Cardiac fibroblast (primary cell): Measurements from ENCODE around the gene DIAPH3.

Experiments
- DNase-seq, 2 donors: peaks; one replicate each; pipeline versions ENCODE4 v3.0.0 to v3.0.0-alpha.2; 2010; ENCODE audit warnings: low read depth in 2 of 2
- H3K4me3 ChIP-seq, 2 donors: replicated peaks in 1 of 2; 1 replicate in 1 of 2; 2 replicates in 1 of 2; pipeline ENCODE4 v1.5.1; 2011; ENCODE audit warnings: low read depth in 2 of 2, low read length in 2 of 2, mild to moderate bottlenecking in 2 of 2, moderate library complexity in 1 of 2
- TF ChIP-seq, protein P1 (sequence below): IDR thresholded peaks from one replicate; pipeline ENCODE4 v1.5.1; 2011; ENCODE audit warnings: low read depth, mild to moderate bottlenecking, low read length, inconsistent platforms

DIAPH3 gene

DNA sequence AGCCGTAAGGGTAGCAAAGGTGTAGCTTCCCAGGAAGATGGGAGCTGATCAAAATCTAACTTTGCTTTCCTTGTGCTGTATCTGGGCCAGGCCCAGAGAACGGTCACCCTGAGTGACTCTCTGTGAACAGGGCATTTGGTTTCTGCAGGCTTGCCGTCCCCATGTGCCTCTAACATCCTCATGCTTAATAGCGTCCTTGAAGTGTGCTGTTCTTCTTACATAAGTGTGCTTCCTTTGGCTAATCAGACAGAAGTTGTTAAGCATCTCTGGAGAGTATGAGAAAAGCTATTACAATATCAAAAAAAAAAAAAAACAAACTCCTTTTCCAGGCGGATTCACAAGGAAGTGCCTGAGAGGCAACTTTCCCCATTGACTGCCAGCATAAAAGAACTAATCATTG is 503.7 kb downstream of the DIAPH3 start:
- TF ChIP-seq, protein P1, sequence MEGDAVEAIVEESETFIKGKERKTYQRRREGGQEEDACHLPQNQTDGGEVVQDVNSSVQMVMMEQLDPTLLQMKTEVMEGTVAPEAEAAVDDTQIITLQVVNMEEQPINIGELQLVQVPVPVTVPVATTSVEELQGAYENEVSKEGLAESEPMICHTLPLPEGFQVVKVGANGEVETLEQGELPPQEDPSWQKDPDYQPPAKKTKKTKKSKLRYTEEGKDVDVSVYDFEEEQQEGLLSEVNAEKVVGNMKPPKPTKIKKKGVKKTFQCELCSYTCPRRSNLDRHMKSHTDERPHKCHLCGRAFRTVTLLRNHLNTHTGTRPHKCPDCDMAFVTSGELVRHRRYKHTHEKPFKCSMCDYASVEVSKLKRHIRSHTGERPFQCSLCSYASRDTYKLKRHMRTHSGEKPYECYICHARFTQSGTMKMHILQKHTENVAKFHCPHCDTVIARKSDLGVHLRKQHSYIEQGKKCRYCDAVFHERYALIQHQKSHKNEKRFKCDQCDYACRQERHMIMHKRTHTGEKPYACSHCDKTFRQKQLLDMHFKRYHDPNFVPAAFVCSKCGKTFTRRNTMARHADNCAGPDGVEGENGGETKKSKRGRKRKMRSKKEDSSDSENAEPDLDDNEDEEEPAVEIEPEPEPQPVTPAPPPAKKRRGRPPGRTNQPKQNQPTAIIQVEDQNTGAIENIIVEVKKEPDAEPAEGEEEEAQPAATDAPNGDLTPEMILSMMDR = no peak
- DNase-seq = no peak
- no peak overlapping the region for H3K4me3 ChIP-seq

DNA sequence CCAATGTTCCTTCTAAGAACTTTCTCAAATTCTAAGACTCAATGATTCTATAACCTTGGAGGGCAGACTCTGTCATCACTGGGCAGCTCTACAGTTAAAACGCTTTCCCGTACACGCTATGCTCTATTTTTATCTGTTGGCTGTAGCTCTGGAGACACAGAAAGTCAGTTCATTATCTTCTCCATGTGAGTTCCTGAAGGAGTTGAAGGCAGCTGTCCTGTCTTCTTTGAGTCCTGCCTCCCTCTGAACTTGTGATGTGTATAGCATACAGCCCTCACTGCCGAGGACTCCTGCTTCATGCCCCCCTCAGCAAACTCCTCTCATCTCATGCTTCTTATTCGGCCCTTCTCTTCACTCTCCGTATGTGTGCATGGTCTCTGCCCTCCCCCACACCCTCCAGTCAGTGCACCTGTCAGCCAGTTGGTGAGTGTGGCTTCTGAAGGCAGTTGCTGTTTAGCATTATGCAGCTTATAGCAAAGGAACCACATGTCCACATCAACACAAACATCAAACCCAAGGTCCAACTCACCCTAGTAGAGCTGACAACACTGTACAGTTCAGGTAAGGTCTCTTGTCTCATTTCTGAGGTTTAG is 504.9 kb downstream of the DIAPH3 start:
- DNase-seq = no peak
- no peak overlapping the region for H3K4me3 ChIP-seq

DNA sequence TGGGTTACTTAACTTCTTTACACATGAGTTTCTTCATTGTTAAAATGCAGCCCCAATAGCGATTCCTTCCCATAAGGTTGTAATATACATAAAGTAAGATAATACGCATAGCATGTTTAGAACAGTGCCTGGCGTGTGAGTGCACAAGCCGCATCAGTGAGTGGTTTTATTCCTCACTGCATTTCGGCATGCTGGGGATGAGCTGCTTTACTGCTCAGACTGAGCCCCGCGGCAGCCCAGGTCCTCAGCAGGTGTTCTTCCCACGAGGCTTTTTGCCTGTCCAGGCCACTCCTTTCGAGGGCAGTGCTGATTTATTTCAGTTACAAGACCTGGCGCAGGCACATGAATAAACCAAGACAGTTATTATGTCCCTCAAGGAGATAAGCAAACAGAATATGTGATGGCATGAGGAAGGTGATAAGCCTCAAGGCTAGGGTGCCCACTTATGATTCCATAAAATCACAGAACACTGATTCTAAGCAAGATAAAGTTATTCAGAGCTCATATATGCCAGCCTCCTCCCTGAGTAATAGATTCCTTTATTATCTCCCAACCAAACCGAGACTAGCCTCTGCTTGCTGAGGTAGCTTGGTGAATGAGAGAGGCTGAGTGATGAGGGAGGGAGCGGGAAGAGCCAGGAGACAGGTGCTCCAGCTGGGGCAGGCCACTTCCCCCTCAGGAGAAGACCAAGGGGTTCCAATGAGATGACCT is 505.5 kb downstream of the DIAPH3 start:
- TF ChIP-seq, protein P1 = no peak
- H3K4me3 ChIP-seq = no peak overlapping the region
- DNase-seq = no peak

More for the DNA sequence above, 504.9 kb downstream of the DIAPH3 start:
- TF ChIP-seq, protein P1 = no peak

DNA sequence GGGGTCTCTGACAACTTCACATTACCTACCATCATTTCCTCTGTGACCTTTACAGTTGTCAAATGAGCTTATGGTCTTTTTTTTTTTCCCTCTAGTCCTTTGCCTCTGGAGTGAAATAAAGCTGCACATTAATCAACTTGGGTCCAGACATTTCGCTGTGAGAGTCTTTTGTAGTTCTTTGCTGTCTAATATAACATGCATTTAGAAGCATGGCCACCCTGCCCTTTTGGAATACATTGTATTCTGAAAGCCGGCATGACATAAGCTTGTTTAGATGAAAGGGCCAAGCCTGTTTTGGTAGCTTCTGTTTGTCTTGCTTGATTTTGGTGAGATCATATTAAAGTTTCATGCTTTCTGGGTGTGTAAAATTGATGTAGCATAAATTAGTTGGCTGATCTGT is 509.8 kb downstream of the DIAPH3 start:
- DNase-seq = no peak
- TF ChIP-seq, protein P1 = no peak
- no peak overlapping the region for H3K4me3 ChIP-seq

DNA sequence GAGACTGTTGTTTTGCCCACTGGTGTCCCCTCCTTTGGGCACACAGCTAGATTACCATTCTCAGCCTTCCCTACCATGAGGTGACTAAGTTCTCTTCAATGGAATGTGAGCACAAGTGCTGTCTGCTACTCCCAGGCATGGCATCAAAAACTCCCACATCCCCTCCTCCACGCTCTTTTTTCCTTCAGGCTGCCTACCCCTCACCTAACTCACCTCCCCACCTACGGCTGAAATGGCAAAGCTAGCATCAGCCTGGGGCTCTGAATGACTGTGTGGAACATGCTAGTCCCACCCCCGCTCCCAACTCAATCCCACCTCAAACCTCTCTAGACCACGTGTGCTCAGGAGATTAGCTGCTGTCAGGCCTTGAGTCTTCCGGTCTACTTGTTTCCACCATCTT is 512.2 kb downstream of the DIAPH3 start:
- DNase-seq = no peak
- H3K4me3 ChIP-seq = no peak overlapping the region
- TF ChIP-seq, protein P1 = no peak

DNA sequence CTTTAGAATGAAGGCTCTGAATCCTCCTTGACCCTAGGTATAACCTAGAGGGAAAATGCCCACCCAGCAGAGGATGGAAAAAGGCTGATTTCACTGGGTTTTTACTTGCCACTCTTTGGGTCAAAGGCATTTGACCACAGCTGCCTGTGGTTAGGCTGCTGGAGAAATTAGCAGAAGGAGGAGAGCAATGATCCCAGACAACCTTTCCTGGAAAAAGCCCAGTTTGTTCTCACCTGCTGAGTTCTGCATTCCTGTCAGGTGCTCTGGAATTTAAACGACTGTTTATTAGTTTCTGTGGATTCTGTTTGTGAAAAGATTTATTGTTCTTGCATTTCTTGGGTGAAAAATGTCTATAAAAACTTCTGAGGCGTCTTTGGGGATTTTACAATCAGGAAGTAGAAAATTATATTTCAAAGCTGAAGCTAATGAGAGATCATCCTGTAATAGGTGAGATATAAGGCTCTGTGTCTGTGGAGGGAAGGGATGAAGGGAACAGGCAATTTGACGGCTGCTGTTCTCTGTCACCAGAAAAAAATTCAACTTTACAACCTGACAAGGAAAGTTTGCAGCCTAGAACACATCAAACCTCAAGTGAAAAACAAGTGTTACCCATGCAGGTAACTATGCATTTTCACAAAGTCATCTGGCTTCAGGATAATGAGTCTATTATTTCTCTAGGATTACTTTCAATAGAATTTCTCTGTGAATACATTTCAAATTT is 519.7 kb downstream of the DIAPH3 start:
- DNase-seq = no peak
- TF ChIP-seq, protein P1 = no peak
- H3K4me3 ChIP-seq = no peak overlapping the region
